ENCODE results near the gene A4GALT.

GRCh38 chr22:42714768-42715390, 5.8 kb downstream of the A4GALT start:
- TF ChIP-seq ATF3 (IDR thresholded peaks at IDR 0.05; ENCODE audit: borderline replicate concordance, extremely low read depth, low read depth, low read length), result no peak
- no peak for TF ChIP-seq RCOR1 (conservative IDR thresholded peaks at IDR 0.05; ENCODE audit: low read depth, low read length)
- no peak for TF ChIP-seq SUZ12 (IDR thresholded peaks at IDR 0.05; ENCODE audit: unreplicated experiment)
- TF ChIP-seq POLR2AphosphoS5 (IDR thresholded peaks at IDR 0.05; ENCODE audit: low read length), result no peak
- TF ChIP-seq CTCF (IDR thresholded peaks at IDR 0.05 in 2 of 3, conservative IDR thresholded peaks at IDR 0.05 in 1 of 3; ENCODE audit: control insufficient read depth in 2 of 3, extremely low read depth in 1 of 3, insufficient read depth in 1 of 3, low read depth in 3 of 3, low read length in 3 of 3), result no peak
- TF ChIP-seq YY1 (IDR thresholded peaks at IDR 0.05; ENCODE audit: low read depth, low read length), result no peak
- no peak for TF ChIP-seq ZBTB4 (CRISPR knock-in tag; IDR thresholded peaks at IDR 0.05)
- TF ChIP-seq POU2F2 (IDR thresholded peaks at IDR 0.05; ENCODE audit: borderline replicate concordance, low read depth, low read length), result no peak
- no peak for TF ChIP-seq RB1 (IDR thresholded peaks at IDR 0.05; ENCODE audit: borderline replicate concordance)
- no peak for TF ChIP-seq JUNB (IDR thresholded peaks at IDR 0.05)
- no peak for TF ChIP-seq EZH2 (IDR thresholded peaks at IDR 0.05; ENCODE audit: borderline replicate concordance, control insufficient read depth, low read depth, low read length)
- no peak for TF ChIP-seq SIN3A (IDR thresholded peaks at IDR 0.05; ENCODE audit: low read depth, low read length)
- TF ChIP-seq NFIC (IDR thresholded peaks at IDR 0.05; ENCODE audit: low read depth, low read length), result no peak
